ENCODE measurements around the gene KCNC3. TPM values are rescaled to one million over a fixed set of nuclear protein-coding genes. Genes with fewer than 3 reads are reported as not detected.

Gene KCNC3
- total and polyA plus RNA-seq, 2 donors (not counting 3 experiments of a cell fraction or from before 2014, with no cell fraction given), result 0.22 to 0.91 TPM

GRCh38 chr19:50311723-50312635, 17.2 kb downstream of the KCNC3 start:
- Histone ChIP-seq H3K79me2 (ENCODE audit: control insufficient read depth, insufficient read depth, low read length) (no peaks in the 10 kb centered on the region), H3K36me3 (ENCODE audit: control insufficient read depth in 2 of 2, extremely low read depth in 1 of 2, insufficient read depth in 2 of 2, low read length in 2 of 2) (no peaks in the 10 kb centered on the region), H3K27ac (ENCODE audit: insufficient read depth, low read depth, low read length) (no peak overlapping the region), H2AFZ (ENCODE audit: low read depth, low read length) (no peak overlapping the region), H3K4me2 (ENCODE audit: insufficient read depth, low read length) (no peak overlapping the region), H3K9me3 (replicated peaks; ENCODE audit: control insufficient read depth, insufficient read depth, low read length) (no peaks in the 10 kb centered on the region), H3K9ac (replicated peaks; ENCODE audit: extremely low read depth, insufficient read depth, low read length) (no peak overlapping the region), H3K4me1 (ENCODE audit: control insufficient read depth, extremely low read depth, insufficient read depth, low read length) (no peaks in the 10 kb centered on the region), H3K27me3 (ENCODE audit: control insufficient read depth in 2 of 2, insufficient read depth in 2 of 2, low read length in 2 of 2) (peaks cover 40 to 48% of the 10 kb centered on the region in 2 experiments), H3K9me1 (replicated peaks; ENCODE audit: control insufficient read depth, extremely low read depth, insufficient read depth, low read length) (no peaks in the 10 kb centered on the region), H3K4me3 (replicated peaks in 1 of 3; ENCODE audit: insufficient read depth in 1 of 3, low read depth in 1 of 3, low read length in 3 of 3) (no peak overlapping the region), H4K20me1 (replicated peaks; ENCODE audit: control insufficient read depth, extremely low read depth, insufficient read depth, low read length) (no peaks in the 10 kb centered on the region)
- CTCF ChIA-PET, result no interaction called here
- BruUV-seq (replicated peaks), result no TSS peak
- POLR2A ChIA-PET, result no interaction called here
- dilution Hi-C loops (cut with MboI; ENCODE audit: extremely low pct_ligation_motif_present, low sequenced_read_pairs) (no loop called here), intact Hi-C loops (cut with micrococcal nuclease) (no loop called here)
- TF ChIP-seq, protein P1, sequence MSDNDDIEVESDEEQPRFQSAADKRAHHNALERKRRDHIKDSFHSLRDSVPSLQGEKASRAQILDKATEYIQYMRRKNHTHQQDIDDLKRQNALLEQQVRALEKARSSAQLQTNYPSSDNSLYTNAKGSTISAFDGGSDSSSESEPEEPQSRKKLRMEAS (IDR thresholded peaks at IDR 0.05; ENCODE audit: insufficient read depth, insufficient read length), result no peak
- TF ChIP-seq, protein P2, sequence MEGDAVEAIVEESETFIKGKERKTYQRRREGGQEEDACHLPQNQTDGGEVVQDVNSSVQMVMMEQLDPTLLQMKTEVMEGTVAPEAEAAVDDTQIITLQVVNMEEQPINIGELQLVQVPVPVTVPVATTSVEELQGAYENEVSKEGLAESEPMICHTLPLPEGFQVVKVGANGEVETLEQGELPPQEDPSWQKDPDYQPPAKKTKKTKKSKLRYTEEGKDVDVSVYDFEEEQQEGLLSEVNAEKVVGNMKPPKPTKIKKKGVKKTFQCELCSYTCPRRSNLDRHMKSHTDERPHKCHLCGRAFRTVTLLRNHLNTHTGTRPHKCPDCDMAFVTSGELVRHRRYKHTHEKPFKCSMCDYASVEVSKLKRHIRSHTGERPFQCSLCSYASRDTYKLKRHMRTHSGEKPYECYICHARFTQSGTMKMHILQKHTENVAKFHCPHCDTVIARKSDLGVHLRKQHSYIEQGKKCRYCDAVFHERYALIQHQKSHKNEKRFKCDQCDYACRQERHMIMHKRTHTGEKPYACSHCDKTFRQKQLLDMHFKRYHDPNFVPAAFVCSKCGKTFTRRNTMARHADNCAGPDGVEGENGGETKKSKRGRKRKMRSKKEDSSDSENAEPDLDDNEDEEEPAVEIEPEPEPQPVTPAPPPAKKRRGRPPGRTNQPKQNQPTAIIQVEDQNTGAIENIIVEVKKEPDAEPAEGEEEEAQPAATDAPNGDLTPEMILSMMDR (IDR thresholded peaks at IDR 0.05; ENCODE audit: extremely low read depth in 1 of 2, insufficient read depth in 1 of 2, low read depth in 1 of 2, low read length in 2 of 2), result peak in 1 of 2 donors; percentile 5
- DNase-seq (ENCODE audit: low read depth, low spot score) (no peak), FAIRE-seq (no peak)

Data from endothelial cell of umbilical vein (primary cell).